DND-41 (cell line): ENCODE measurements around the gene LGI4.
"Not testable (repeated sequence)": the region's sequence is repeated elsewhere in the genome, so short reads cannot be mapped to it uniquely, and the experiment has no call there.

Experiments used
- ATAC-seq: fragments of 200-7000 bp; cut with Tn5 transposase; 3 replicates; pipeline ENCODE4 v1.9.1; 2021; ENCODE audit warnings: low read depth; ENCODE audit not compliant: insufficient read depth
- DNase-seq: peaks from one replicate; pipeline ENCODE4 v3.0.0-alpha.2; 2020
- H2AFZ ChIP-seq: 2 replicates; pipeline ENCODE4 v1.6.0; 2012; ENCODE audit warnings: low read depth, low read length
- H3K27ac ChIP-seq: 2 replicates; pipeline ENCODE4 v1.5.1; 2012; ENCODE audit warnings: low read length, inconsistent platforms
- H3K27me3 ChIP-seq: fragments of 200-600 bp; sonication (generic); 2 replicates; pipeline ENCODE4 v1.6.0; 2012; ENCODE audit warnings: low read length, mild to moderate bottlenecking, inconsistent platforms; ENCODE audit not compliant: insufficient read depth, poor library complexity
- H3K36me3 ChIP-seq: 2 replicates; pipeline ENCODE4 v1.5.1; 2012; ENCODE audit warnings: low read length, inconsistent platforms; ENCODE audit not compliant: insufficient read depth
- H3K4me1 ChIP-seq: 2 replicates; pipeline ENCODE4 v1.5.1; 2012; ENCODE audit warnings: mild to moderate bottlenecking, low read length; ENCODE audit not compliant: insufficient read depth
- H3K4me2 ChIP-seq: 2 replicates; pipeline ENCODE4 v1.6.0; 2012; ENCODE audit warnings: mild to moderate bottlenecking, moderate library complexity, low read length, inconsistent platforms; ENCODE audit not compliant: insufficient read depth
- H3K4me3 ChIP-seq, 2 experiments: fragments of 200-600 bp in 1 of 2; shearing (Covaris generic) in 1 of 2; 2 replicates each; pipeline ENCODE4 v1.5.1; 2012 to 2016; ENCODE audit warnings: inconsistent platforms in 2 of 2, low read length in 2 of 2, mild to moderate bottlenecking in 2 of 2, low read depth in 1 of 2, moderate library complexity in 1 of 2
- H3K79me2 ChIP-seq: 2 replicates; pipeline ENCODE4 v1.6.0; 2012; ENCODE audit warnings: low read length, inconsistent platforms; ENCODE audit not compliant: insufficient read depth
- H3K9ac ChIP-seq: 2 replicates; pipeline ENCODE4 v1.6.0; 2012; ENCODE audit warnings: low read depth, mild to moderate bottlenecking, inconsistent platforms, low read length, moderate library complexity
- H3K9me3 ChIP-seq: 2 replicates; pipeline ENCODE4 v1.5.1; 2012; ENCODE audit warnings: low read length, moderate library complexity, mild to moderate bottlenecking, inconsistent platforms; ENCODE audit not compliant: insufficient read depth, severe bottlenecking
- H4K20me1 ChIP-seq: 2 replicates; pipeline ENCODE4 v1.6.0; 2012; ENCODE audit warnings: low read length; ENCODE audit not compliant: insufficient read depth
- EZH2 ChIP-seq: IDR thresholded peaks from 3 replicates; pipeline ENCODE4 v1.6.1; 2012; ENCODE audit warnings: borderline replicate concordance, low read depth, mild to moderate bottlenecking, moderate library complexity, low read length, inconsistent platforms; ENCODE audit not compliant: severe bottlenecking
- TF ChIP-seq, protein P1 (sequence below): IDR thresholded peaks from 2 replicates; pipeline ENCODE4 v1.5.1; 2012; ENCODE audit warnings: borderline replicate concordance, low read length, moderate library complexity, mild to moderate bottlenecking; ENCODE audit not compliant: poor library complexity, severe bottlenecking; ENCODE audit errors: extremely low read depth

The LGI4 gene

DNA sequence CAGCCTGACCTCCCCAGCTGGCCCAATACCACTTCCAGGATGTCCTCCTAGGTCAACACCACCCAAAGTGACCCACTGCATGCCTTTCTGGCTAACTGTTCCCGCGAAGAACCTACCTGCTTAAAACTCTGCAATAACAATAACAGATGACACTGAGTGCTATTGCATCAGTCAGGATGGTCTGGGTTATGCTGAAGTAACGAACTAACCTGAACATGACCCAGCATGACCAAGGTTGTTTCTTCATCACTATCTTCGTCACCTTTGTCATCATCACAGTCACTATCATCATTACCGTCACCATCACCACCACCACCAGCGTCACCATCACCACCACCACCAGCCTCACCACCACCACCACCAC lies 29.8 kb downstream of the LGI4 start:
- DNase-seq (no peak), ATAC-seq (no peak)
- H3K79me2 ChIP-seq: no peaks in the 10 kb centered on the region
- H3K27ac ChIP-seq: no peak overlapping the region
- no peaks in the 10 kb centered on the region for H3K9me3 ChIP-seq
- no peak for TF ChIP-seq EZH2
- TF ChIP-seq, protein P1, sequence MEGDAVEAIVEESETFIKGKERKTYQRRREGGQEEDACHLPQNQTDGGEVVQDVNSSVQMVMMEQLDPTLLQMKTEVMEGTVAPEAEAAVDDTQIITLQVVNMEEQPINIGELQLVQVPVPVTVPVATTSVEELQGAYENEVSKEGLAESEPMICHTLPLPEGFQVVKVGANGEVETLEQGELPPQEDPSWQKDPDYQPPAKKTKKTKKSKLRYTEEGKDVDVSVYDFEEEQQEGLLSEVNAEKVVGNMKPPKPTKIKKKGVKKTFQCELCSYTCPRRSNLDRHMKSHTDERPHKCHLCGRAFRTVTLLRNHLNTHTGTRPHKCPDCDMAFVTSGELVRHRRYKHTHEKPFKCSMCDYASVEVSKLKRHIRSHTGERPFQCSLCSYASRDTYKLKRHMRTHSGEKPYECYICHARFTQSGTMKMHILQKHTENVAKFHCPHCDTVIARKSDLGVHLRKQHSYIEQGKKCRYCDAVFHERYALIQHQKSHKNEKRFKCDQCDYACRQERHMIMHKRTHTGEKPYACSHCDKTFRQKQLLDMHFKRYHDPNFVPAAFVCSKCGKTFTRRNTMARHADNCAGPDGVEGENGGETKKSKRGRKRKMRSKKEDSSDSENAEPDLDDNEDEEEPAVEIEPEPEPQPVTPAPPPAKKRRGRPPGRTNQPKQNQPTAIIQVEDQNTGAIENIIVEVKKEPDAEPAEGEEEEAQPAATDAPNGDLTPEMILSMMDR: no peak
- H3K4me3 ChIP-seq: no peak overlapping the region
- H3K36me3 ChIP-seq: no peaks in the 10 kb centered on the region
- no peak overlapping the region for H3K9ac ChIP-seq
- H4K20me1 ChIP-seq: no peaks in the 10 kb centered on the region
- H3K4me1 ChIP-seq: no peaks in the 10 kb centered on the region
- H3K27me3 ChIP-seq: no peaks in the 10 kb centered on the region
- H2AFZ ChIP-seq: no peak overlapping the region
- H3K4me2 ChIP-seq: no peak overlapping the region

DNA sequence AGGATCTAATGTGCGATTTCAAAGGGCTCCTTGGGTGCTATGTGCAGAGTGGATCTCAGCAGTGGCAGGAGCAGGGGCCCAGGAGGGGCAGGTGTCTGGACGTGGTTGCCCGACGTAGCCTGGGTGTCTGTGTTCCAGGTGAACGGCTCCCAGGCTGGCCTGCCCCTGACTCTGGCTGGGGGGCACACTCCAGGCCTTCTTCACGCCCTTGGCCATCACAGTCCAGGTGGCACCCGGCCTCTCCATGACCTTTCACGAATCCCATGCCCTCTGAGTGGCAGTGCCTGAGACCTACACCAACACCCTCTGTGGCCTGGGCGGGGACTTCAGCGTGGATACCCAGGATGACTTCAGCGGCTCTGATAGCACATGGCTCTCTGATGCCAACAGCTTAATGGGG lies 30.5 kb downstream of the LGI4 start:
- ATAC-seq (no peak), DNase-seq (no peak)
- Histone ChIP-seq H3K4me1 (no peaks in the 10 kb centered on the region), H3K79me2 (no peaks in the 10 kb centered on the region), H3K27ac (no peak overlapping the region), H4K20me1 (no peaks in the 10 kb centered on the region), H2AFZ (no peak overlapping the region), H3K4me2 (no peak overlapping the region), H3K9ac (no peak overlapping the region), H3K9me3 (no peaks in the 10 kb centered on the region), H3K4me3 (no peak overlapping the region), H3K36me3 (no peaks in the 10 kb centered on the region), H3K27me3 (no peaks in the 10 kb centered on the region)
- no peak for TF ChIP-seq EZH2
- TF ChIP-seq, protein P1: no peak

DNA sequence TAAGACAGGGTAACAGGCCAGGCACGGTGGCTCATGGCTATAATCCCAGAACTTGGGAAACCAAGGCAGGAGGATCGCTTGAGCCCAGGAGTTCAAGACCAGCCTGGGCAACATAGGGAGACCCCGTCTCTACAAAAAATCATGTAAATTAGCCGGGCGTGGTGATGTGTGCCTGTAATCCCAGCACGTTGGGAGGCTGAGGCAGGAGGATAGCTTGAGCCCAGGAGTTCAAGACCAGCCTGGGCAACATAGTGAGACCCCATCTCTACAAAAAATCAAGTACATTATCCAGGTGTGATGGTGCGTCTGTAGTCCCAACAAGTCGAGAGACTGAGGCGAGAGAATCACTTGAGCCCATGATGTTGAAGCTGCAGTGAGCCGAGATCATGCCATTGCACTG lies 31.2 kb downstream of the LGI4 start:
- not testable (repeated sequence) for H3K9me3 ChIP-seq, H3K79me2 ChIP-seq, H3K9ac ChIP-seq, H3K27ac ChIP-seq, H3K4me2 ChIP-seq, H4K20me1 ChIP-seq, H2AFZ ChIP-seq, H3K4me3 ChIP-seq, DNase-seq, ATAC-seq, H3K4me1 ChIP-seq, H3K36me3 ChIP-seq, H3K27me3 ChIP-seq

DNA sequence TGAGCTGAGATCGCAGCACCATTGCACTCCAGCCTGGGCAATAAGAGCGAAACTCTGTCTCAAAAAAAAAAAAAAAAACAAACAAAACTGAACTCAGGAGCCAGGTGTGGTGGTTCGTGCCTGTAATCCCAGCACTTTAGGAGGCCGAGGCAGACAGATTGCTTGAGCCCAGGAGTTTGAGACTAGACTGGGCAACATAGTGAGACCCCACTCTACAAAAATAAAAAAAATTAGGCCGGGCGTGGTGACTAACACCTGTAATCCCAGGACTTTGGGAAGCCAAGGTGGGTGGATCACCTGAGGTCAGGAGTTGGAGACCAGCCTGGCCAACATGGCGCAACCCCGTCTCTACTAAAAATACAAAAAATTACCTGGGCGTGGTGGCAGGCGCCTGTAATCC lies 32.9 kb downstream of the LGI4 start:
- H3K9ac ChIP-seq, H3K36me3 ChIP-seq, DNase-seq, H3K4me3 ChIP-seq, H2AFZ ChIP-seq, H3K79me2 ChIP-seq, H4K20me1 ChIP-seq, ATAC-seq, H3K4me1 ChIP-seq, H3K27me3 ChIP-seq, H3K9me3 ChIP-seq, H3K4me2 ChIP-seq, H3K27ac ChIP-seq: not testable (repeated sequence)
